GM19328 (cell line): ENCODE measurements around the gene VWC2L.

Experiments used
- ATAC-seq: cut with Tn5 transposase; IDR thresholded peaks from one replicate; pipeline ENCODE4 v1.9.1; 2021; ENCODE audit warnings: mild to moderate bottlenecking, moderate library complexity; ENCODE audit not compliant: unreplicated experiment

VWC2L gene

GRCh38 chr2:214410918-214411554 is at the start of gene VWC2L:
TSS of gene VWC2L (plus strand) at chr2:214411054. CDS start at chr2:214414194, 3,140 bp downstream.
- no peak for ATAC-seq

GRCh38 chr2:214361116-214361515 is 49.7 kb upstream of the VWC2L start:
- no peak for ATAC-seq

GRCh38 chr2:214365549-214365948 is 45.3 kb upstream of the VWC2L start:
- no peak for ATAC-seq

- no peak for ATAC-seq
Measured at GRCh38 chr2:214367171-214367570, 43.7 kb upstream of the VWC2L start.

- no peak for ATAC-seq
Measured at GRCh38 chr2:214376618-214377285, 34.1 kb upstream of the VWC2L start.

GRCh38 chr2:214377286-214377624 is 33.6 kb upstream of the VWC2L start:
- no peak for ATAC-seq

GRCh38 chr2:214378455-214379103 is 32.3 kb upstream of the VWC2L start:
- no peak for ATAC-seq

GRCh38 chr2:214379227-214379626 is 31.6 kb upstream of the VWC2L start:
- ATAC-seq = no peak

- ATAC-seq = no peak
Measured at GRCh38 chr2:214380681-214381080, 30.2 kb upstream of the VWC2L start.

GRCh38 chr2:214382229-214382628 is 28.6 kb upstream of the VWC2L start:
- ATAC-seq = no peak

GRCh38 chr2:214386720-214387119 is 24.1 kb upstream of the VWC2L start:
- no peak for ATAC-seq

- ATAC-seq = no peak
Measured at GRCh38 chr2:214389334-214389733, 21.5 kb upstream of the VWC2L start.

- no peak for ATAC-seq
Measured at GRCh38 chr2:214393796-214394195, 17.1 kb upstream of the VWC2L start.

- ATAC-seq = no peak
Measured at GRCh38 chr2:214395040-214395439, 15.8 kb upstream of the VWC2L start.

- no peak for ATAC-seq
Measured at GRCh38 chr2:214401580-214401979, 9.3 kb upstream of the VWC2L start.

GRCh38 chr2:214410128-214410775 is 602 bp upstream of the VWC2L start:
- no peak for ATAC-seq

GRCh38 chr2:214412679-214413078 is 1.8 kb downstream of the VWC2L start:
- no peak for ATAC-seq

GRCh38 chr2:214436470-214436869 is 25.6 kb downstream of the VWC2L start:
- ATAC-seq = no peak

GRCh38 chr2:214450118-214450894 is 39.5 kb downstream of the VWC2L start:
- ATAC-seq = no peak

GRCh38 chr2:214451516-214452275 is 40.8 kb downstream of the VWC2L start:
- ATAC-seq = no peak
